ENCODE data around the gene CCDC7.
"Not testable (repeated sequence)": the region's sequence is repeated elsewhere in the genome, so short reads cannot be mapped to it uniquely, and the experiment has no call there.

Gene CCDC7

GRCh38 chr10:32893434-32893833, 447.5 kb downstream of the CCDC7 start:
- no peak overlapping the region for H2AFZ ChIP-seq (ENCODE audit: low read depth, low read length)
- no peaks in the 10 kb centered on the region for H3K79me2 ChIP-seq (ENCODE audit: insufficient read depth, low read length)
- no peak for DNase-seq
- no peaks in the 10 kb centered on the region for H3K27me3 ChIP-seq (ENCODE audit: insufficient read depth, low read length, poor library complexity)
- ATAC-seq (ENCODE audit: insufficient read depth, low read depth) = no peak
- H4K20me1 ChIP-seq (ENCODE audit: insufficient read depth, low read length) = no peaks in the 10 kb centered on the region
- no peak overlapping the region for H3K4me2 ChIP-seq (ENCODE audit: insufficient read depth, low read length)
- 0 out of 2 replicates have a peak, but pooled peaks cover 5% of the 10 kb centered on the region for H3K4me1 ChIP-seq (ENCODE audit: insufficient read depth, low read length)
- no peaks in the 10 kb centered on the region for H3K9me3 ChIP-seq (ENCODE audit: insufficient read depth, low read length, severe bottlenecking)
- H3K9ac ChIP-seq (ENCODE audit: low read depth, low read length) = no peak overlapping the region
- H3K36me3 ChIP-seq (ENCODE audit: insufficient read depth, low read length) = peaks cover 23% of the 10 kb centered on the region
- H3K4me3 ChIP-seq (ENCODE audit: low read depth in 1 of 2, low read length in 2 of 2) = no peak overlapping the region
- no peak overlapping the region for H3K27ac ChIP-seq (ENCODE audit: low read length)
- no peak for TF ChIP-seq CTCF (IDR thresholded peaks at IDR 0.05; ENCODE audit: borderline replicate concordance, extremely low read depth, low read length, poor library complexity, severe bottlenecking)
- no peak for TF ChIP-seq EZH2 (IDR thresholded peaks at IDR 0.05; ENCODE audit: borderline replicate concordance, low read depth, low read length, severe bottlenecking)

- no peak overlapping the region for H3K27ac ChIP-seq (ENCODE audit: low read length)
- DNase-seq (no peak), ATAC-seq (ENCODE audit: insufficient read depth, low read depth) (no peak)
- H3K4me3 ChIP-seq (ENCODE audit: low read depth in 1 of 2, low read length in 2 of 2) = no peak overlapping the region
- H3K79me2 ChIP-seq (ENCODE audit: insufficient read depth, low read length) = no peaks in the 10 kb centered on the region
- H4K20me1 ChIP-seq (ENCODE audit: insufficient read depth, low read length) = no peaks in the 10 kb centered on the region
- peaks cover 27% of the 10 kb centered on the region for H3K36me3 ChIP-seq (ENCODE audit: insufficient read depth, low read length)
- TF ChIP-seq EZH2 (IDR thresholded peaks at IDR 0.05; ENCODE audit: borderline replicate concordance, low read depth, low read length, severe bottlenecking) = no peak
- no peak for TF ChIP-seq CTCF (IDR thresholded peaks at IDR 0.05; ENCODE audit: borderline replicate concordance, extremely low read depth, low read length, poor library complexity, severe bottlenecking)
- no peak overlapping the region for H2AFZ ChIP-seq (ENCODE audit: low read depth, low read length)
- no peak overlapping the region for H3K9ac ChIP-seq (ENCODE audit: low read depth, low read length)
- H3K4me2 ChIP-seq (ENCODE audit: insufficient read depth, low read length) = no peak overlapping the region
- 0 out of 2 replicates have a peak, but pooled peaks cover 5% of the 10 kb centered on the region for H3K4me1 ChIP-seq (ENCODE audit: insufficient read depth, low read length)
- H3K27me3 ChIP-seq (ENCODE audit: insufficient read depth, low read length, poor library complexity) = no peaks in the 10 kb centered on the region
- H3K9me3 ChIP-seq (ENCODE audit: insufficient read depth, low read length, severe bottlenecking) = no peaks in the 10 kb centered on the region
Observed at GRCh38 chr10:32893916-32894664, 448.1 kb downstream of the CCDC7 start.

- H3K4me3 ChIP-seq (ENCODE audit: low read depth in 1 of 2, low read length in 2 of 2); H3K9me3 ChIP-seq (ENCODE audit: insufficient read depth, low read length, severe bottlenecking); ATAC-seq (ENCODE audit: insufficient read depth, low read depth); H3K79me2 ChIP-seq (ENCODE audit: insufficient read depth, low read length); H3K27me3 ChIP-seq (ENCODE audit: insufficient read depth, low read length, poor library complexity); H3K9ac ChIP-seq (ENCODE audit: low read depth, low read length); H4K20me1 ChIP-seq (ENCODE audit: insufficient read depth, low read length); H2AFZ ChIP-seq (ENCODE audit: low read depth, low read length); H3K4me2 ChIP-seq (ENCODE audit: insufficient read depth, low read length); H3K27ac ChIP-seq (ENCODE audit: low read length); DNase-seq; H3K4me1 ChIP-seq (ENCODE audit: insufficient read depth, low read length): not testable (repeated sequence)
- H3K36me3 ChIP-seq (ENCODE audit: insufficient read depth, low read length) = peaks cover 29% of the 10 kb centered on the region
Observed at GRCh38 chr10:32895200-32895968, 449.4 kb downstream of the CCDC7 start.

GRCh38 chr10:32901815-32902214, 455.9 kb downstream of the CCDC7 start:
- Histone ChIP-seq H3K4me1 (ENCODE audit: insufficient read depth, low read length) (no peaks in the 10 kb centered on the region), H3K79me2 (ENCODE audit: insufficient read depth, low read length) (no peaks in the 10 kb centered on the region), H3K27ac (ENCODE audit: low read length) (no peak overlapping the region), H3K4me2 (ENCODE audit: insufficient read depth, low read length) (no peak overlapping the region), H3K36me3 (ENCODE audit: insufficient read depth, low read length) (peaks cover 55% of the 10 kb centered on the region), H2AFZ (ENCODE audit: low read depth, low read length) (no peak overlapping the region), H3K27me3 (ENCODE audit: insufficient read depth, low read length, poor library complexity) (no peaks in the 10 kb centered on the region), H3K4me3 (ENCODE audit: low read depth in 1 of 2, low read length in 2 of 2) (no peak overlapping the region), H3K9ac (ENCODE audit: low read depth, low read length) (no peak overlapping the region), H3K9me3 (ENCODE audit: insufficient read depth, low read length, severe bottlenecking) (no peaks in the 10 kb centered on the region), H4K20me1 (ENCODE audit: insufficient read depth, low read length) (no peaks in the 10 kb centered on the region)
- ATAC-seq (ENCODE audit: insufficient read depth, low read depth) (no peak), DNase-seq (no peak)
- TF ChIP-seq EZH2 (IDR thresholded peaks at IDR 0.05; ENCODE audit: borderline replicate concordance, low read depth, low read length, severe bottlenecking) = no peak
- TF ChIP-seq CTCF (IDR thresholded peaks at IDR 0.05; ENCODE audit: borderline replicate concordance, extremely low read depth, low read length, poor library complexity, severe bottlenecking) = no peak
